GM19239 (cell line): ENCODE data around the gene EPHA4.
A peak's percentile ranks its signal among the peaks of the same experiment; 100 is the strongest.

ENCODE experiments used
- DNase-seq: peaks from one replicate; pipeline ENCODE4 v3.0.0; 2011; ENCODE audit warnings: low spot score; ENCODE audit not compliant: insufficient read length
- FAIRE-seq: peaks from 2 replicates; lab custom pipeline; 2011; peaks lifted over from hg19 to GRCh38; lab: Jason Lieb, UNC

Gene EPHA4

DNA sequence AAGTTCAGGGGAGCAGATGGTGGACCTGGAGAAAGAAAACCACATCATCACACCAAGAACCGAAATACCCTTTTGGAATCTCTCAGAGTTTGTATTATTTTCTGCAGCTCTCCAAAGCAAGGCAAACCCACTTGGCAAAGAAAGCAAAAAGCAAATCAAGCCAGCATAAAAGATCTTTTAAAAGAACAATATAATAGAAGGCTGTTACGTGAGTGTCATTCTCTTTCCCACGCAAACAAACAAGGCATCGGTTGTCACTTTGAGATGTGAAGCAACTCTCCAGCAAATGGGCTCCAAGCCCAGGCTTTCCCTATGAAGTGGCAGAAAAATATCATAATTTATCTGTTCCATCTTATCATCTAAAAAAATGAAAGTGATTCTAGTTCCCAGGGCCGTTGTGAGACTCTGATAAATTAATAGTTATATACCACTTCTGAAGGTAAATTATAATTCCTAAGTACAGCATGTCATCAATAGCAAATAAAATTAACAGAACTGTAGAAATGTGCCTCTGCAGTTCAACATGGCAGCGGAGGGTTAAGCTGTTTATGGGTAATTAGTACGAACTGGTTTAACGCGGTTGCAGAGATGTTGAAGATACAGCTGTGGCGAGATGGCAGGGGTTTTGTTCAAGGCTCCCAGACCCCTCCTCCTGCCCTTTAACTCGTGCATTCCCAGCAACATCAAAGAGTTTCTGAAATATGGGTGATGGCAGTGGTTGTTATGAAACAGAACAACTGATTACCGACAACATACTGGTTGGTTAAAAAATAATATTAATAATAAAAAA lies 89.2 kb downstream of the EPHA4 start:
- DNase-seq (no peak), FAIRE-seq (no peak)

DNA sequence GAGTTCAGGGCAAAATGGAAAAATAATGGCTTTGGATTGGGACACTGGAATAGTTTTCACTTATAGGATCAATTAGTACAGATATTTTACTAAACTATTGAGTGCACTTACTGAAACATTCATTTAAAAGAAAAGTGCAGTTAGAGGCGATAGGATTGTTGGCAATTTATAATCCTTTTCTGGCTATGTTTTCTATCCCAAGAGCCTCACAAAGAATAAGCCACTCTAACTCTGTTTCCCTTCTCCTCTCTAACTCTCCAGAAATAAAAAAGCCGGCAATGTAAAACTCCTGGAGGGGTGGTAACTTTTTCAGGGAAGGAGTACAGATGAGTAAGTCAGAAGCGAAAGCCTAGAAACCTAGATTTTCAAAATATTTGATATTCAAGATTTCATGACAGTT lies 91.3 kb downstream of the EPHA4 start:
- no peak for DNase-seq
- FAIRE-seq: no peak

DNA sequence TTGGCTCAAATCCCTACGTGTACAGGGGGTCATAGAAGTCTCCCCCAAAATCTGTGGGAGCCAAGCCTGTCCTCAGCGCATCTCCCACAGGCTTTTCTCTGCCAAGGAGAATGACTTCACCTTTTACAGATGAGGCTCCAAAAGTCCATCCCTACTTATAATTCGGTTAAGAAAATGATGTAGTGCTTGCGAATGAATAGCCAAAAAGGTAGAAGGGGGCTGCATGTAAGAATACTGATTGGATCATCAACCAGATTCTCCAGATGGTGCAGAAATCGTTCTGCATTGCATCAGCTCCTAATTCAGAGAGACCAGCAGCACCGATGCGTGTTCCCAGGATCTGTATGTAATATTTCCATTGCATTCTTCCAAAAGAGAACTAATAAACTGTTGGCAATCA lies 91.9 kb downstream of the EPHA4 start:
- FAIRE-seq (no peak), DNase-seq (no peak)

DNA sequence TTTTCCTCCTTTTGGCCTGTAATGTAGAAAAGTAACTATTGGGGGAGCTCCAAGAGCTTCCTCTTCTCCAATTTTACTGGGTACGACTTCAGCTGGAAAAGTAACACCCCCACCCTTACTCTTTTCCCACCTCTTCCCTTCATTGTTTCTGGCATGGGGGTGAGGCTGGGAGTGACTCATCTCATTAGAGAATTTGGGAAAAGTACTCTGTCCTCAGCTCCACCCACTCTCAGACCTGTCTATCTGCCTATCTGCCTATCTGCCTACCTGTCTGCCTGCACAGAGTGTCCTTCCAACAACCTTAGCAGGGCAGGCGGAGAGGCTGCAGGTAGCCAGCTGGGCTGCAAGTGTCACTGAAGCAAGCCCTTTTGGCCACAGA lies 93.6 kb downstream of the EPHA4 start:
- DNase-seq (no peak), FAIRE-seq (no peak)

DNA sequence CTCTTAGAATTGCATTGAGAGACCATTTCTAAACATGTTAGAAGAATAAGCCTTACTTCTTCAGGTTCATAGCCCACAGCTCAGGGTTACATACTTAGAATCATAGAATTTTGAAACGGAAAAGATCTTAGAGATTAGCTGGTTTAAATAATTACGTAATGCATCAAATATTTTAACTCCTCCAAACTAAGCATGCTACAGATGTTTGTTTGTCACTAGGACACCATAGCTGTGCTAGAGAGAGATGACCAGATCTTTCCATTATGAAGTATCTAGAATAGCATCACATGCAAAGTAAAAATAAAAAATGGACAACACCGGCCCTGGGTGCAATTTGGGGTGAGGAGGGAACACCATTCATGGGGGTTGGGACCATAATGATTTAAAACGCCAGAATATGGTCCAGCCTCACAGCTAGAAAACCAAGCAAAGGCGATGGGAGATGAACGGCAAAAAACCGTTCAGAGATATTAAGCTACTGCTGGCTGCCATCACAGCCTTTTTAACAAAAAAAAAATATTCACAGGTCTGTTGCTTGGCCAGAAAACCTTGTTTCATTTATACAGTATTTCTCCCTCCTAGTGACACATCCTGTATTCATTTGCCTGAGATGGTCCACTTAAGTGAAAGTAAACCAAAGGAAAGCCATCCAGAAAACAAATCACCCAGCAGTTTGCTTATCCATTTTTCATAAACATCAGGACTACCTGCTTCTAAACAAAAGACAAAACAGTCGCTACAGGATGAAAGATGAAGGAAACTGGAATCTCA lies 94.2 kb downstream of the EPHA4 start:
- FAIRE-seq: no peak

DNA sequence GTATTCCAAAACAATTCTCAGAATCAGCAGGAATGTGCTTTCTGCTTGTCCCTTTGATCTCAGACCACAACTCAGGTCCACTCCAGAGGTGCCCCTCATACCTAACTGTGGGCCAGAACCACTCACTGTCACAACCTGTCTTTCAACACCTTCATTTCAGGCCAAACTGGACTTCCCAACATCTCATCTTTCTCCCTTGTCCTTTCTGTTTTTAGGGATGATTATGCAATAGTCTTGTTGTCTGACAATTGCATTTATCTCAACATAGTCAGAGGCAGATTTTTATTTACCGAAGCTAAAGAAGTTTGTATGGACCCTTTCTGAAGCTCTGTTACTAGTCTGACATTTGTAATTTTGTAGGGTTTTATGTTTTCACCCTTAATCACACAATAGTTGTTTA lies 95.9 kb downstream of the EPHA4 start:
- FAIRE-seq (no peak), DNase-seq (no peak)

More for the DNA sequence above, 94.2 kb downstream of the EPHA4 start:
- DNase-seq: no peak

DNA sequence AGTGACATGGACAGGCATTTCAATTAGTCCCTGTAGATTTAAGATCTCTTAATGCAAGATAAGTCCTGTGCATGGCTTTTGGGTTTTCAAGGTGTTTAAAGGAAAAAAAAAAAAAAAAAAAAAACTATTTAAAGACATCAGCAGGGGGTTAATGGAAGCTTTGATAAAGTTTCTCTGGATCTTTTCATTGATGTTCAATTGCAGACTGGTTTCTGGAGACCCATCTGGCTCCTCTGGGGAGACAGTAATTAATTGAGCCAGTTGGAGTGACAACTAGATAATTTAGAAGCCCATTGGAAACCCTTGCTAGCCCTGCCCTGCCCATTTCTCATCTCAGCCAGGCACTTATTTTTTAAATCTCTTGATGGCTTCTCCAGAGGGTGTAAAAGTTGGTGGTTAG lies 98.7 kb downstream of the EPHA4 start:
- DNase-seq (no peak), FAIRE-seq (no peak)

DNA sequence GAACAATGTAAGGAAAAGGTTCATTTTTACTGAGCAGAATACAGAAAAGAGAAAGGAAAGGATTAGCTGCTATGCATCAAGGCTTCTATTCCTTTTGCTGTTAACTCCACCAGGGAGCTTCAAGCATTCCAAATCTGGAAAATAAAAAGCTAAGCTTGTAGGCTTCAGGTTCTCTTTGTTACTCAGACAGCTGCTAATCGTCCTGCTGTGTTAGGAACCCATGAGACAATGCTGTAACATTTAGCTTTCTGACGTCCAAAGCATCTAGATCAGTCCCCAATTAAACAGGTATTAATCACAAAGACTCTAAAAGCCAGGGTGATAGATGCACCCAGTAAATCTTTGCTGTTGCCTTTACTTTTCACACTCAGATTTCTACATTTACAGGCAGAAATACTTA lies 103.8 kb downstream of the EPHA4 start:
- FAIRE-seq (no peak), DNase-seq (no peak)

DNA sequence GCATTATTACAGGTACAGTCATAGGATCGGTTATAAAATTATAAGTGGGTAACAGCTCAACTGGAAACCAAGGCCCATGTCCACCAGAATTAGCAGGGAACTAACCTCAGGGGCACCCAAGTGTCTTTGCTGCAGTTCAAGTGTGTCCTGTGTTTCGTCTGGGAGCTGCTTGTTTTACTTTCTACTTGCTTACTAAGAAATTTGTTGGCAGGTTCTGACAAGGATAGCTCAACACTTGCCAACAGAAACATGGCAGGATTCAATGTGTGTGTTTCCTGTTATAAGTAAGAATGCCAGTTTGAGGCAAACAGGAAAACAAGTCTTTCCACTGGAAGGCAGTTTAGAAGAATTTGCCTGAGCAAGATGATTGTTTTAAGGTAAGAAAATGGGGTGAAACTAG lies 104.5 kb downstream of the EPHA4 start:
- FAIRE-seq (no peak), DNase-seq (no peak)

DNA sequence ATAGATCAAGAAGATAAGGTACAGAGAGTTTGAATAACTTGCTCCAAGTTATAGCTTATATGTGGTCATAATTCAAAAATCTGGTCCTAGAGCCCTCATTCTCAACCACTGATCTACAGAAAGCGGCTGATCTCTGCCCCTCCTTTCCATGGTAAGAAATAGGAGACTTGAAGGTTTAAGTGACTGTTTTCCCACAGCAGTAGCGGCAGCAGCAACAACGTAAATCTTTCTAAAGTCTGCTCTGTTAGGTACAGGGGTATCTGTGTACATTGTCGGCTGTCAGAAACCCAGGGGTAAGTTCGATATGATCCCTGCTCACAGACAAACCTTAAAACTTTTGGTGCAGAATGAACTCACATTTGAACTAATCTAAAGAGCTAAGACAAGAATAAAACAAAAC lies 105.4 kb downstream of the EPHA4 start:
- no peak for FAIRE-seq

DNA sequence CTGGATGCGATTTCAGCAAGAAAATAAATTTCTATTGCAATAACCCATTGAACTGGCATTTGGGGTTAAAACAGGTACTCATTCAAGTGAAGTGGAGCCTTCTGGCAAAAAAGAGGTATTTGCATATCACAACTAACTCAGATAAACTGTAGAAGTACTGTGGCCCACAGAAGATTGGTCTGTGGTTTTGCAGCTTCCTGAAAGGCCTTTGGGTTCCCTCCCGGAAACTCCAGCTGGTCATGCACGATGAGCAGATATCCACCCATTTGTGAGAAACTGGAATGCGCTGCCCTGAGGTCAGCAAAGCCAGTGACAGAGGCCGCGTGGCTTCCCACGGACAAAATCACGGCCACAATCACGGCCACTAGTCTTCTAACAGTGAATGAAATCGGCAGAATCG lies 106.3 kb downstream of the EPHA4 start:
- DNase-seq (no peak), FAIRE-seq (peak; percentile 8)

More for the DNA sequence above, 105.4 kb downstream of the EPHA4 start:
- DNase-seq: no peak

DNA sequence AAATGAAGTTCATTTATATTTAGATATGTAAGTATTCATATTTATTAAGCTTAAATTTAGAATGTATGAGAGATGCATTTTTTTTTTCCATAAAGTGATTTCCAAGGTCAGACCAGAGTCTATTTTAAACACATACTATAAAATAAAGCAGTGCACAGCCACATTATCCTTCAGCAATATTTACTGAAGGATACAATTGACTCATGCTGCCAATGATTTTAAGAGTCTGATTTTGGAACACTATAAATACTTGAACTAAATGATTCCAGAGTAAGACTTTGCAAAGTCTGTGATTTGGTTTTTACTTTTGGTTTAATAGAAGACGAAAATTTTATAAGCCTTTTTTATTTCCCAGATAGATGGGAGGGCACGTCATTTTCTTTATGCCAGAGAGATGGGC lies 107.1 kb downstream of the EPHA4 start:
- DNase-seq (no peak), FAIRE-seq (no peak)

DNA sequence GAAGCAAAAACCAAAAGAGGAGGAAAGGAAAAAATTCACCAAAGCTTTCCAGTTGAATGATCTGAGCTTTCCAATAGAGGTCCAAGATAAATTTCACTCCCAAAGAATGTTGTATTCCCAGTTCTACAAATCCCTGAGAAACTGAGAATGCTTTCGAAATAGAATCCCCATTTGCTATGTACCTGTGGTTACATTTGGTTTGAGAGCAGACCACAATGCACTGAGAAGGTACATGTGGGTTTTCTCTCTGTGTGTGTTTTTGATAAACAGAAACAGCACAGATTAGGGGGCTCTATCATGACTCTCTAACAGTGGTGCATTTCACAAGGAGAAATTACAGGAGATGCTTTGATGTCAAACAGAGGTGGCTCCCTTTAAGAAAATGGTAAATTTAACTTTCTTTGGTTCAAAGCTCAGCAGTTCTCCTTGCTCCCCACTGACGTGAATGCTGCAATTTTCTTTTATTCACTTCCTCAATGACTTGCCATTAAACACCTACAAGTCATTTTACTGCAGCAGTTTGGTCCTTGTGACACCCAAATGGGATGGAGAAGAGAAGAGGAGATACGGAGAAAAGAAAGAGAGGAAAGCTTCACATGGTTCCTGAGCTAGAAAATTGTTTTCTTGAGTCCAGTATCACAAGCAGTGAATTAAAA lies 108.7 kb downstream of the EPHA4 start:
- FAIRE-seq (peak; percentile 28), DNase-seq (no peak)

DNA sequence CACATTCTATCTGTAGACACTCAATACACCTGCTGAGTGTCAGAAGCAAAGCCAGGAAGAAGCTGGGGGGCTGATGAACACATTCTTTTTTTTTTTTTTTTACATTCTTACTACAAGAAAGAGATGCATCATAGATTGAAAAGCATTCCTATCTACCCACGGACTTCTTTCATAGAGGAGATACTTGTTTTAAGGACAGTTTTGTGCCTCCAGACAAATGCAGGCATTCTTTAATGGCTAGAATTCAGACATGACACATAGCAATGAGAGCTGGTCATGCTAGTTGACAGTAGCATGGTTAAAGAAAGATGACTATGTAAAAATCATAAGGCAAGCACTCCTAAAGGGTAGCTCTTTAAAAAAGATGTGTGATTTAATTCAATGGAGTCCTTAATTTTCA lies 110.2 kb downstream of the EPHA4 start:
- FAIRE-seq (no peak), DNase-seq (no peak)

DNA sequence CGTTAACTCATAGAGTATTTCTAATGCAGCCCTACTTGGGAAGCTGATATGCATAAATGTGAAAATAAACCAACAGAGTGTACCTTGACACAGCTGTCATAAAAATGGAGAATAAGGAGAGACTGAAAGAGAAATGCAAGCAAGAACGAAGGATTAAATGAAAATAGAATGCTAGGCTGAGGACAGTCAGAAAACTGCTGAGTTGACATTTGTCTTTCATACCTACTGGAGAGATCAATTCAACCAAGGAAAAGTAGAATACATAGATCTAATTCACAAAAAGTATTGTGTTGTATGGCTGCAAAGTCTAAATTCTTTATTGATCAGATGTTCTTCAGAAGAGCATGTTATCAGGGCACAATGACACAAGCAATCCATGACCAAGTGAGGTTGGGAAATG lies 112.0 kb downstream of the EPHA4 start:
- DNase-seq (no peak), FAIRE-seq (no peak)

DNA sequence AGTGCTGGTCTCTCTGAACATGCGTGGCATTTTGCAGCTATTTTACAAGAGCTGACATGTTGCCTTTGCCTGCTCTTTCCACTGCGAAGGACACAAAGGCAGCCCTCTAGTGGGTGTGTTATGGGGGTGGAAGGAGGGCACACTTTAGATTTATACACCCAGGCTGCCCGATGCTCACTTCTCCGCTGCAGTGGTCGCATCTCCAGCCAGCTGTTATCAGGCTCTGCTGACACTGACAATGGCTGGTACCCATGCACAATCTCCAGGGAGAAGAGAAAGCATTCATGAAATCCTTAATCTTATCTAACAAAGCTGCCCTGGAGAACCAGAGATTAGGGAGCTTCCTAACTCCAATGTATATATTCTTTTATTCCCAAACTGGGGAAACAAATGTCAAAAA lies 113.5 kb downstream of the EPHA4 start:
- DNase-seq: no peak
- FAIRE-seq: no peak

DNA sequence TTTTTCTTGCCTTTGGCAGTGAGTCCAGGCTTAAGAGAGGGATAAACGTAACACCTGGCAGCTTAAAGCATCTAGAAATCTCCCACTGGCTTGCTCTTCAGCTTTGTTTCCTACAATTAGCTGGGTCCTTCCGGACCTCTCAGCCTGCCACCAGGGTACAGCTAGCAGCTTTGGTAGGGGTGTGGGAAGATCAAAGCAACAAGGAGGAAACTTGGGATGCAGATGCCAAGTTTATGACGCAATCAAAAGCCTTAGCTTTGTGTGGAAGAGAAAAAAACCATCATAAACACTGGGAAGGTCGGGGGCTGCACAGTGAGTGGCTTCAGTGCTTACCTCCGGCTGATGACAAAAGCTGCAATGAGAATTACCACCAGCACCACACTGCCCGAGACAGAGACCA lies 116.9 kb downstream of the EPHA4 start:
- DNase-seq (no peak), FAIRE-seq (no peak)

DNA sequence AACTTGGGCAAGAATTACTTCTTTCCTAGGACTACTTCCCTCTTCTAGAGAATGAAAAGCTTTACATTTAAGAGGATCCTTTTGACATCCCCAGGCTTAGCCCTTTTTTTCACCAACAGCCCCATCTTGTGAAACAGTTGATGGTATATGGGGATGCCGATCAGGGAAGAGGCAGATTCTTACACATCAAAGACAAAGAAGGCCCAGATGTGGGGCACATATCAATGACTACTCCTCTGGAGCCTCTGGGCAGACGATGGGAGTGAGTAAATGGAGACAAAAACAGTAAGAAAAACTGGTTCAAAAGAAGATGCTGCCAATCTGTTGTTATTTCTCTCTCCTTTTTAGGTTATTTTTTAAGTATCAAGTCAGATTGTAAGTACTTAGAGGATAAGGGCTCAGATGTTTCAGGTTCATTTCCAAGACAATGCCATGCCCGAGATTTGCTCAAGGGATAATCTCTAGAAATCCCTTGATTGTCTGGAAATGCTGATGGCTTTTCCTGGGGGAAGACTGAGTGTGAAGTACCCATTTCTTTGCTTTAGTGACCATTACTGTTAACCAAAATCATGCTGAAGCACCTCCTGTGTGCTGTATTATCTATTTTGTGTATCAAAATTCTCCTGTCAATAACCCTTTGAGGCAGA lies 117.5 kb downstream of the EPHA4 start:
- DNase-seq: no peak
- no peak for FAIRE-seq

DNA sequence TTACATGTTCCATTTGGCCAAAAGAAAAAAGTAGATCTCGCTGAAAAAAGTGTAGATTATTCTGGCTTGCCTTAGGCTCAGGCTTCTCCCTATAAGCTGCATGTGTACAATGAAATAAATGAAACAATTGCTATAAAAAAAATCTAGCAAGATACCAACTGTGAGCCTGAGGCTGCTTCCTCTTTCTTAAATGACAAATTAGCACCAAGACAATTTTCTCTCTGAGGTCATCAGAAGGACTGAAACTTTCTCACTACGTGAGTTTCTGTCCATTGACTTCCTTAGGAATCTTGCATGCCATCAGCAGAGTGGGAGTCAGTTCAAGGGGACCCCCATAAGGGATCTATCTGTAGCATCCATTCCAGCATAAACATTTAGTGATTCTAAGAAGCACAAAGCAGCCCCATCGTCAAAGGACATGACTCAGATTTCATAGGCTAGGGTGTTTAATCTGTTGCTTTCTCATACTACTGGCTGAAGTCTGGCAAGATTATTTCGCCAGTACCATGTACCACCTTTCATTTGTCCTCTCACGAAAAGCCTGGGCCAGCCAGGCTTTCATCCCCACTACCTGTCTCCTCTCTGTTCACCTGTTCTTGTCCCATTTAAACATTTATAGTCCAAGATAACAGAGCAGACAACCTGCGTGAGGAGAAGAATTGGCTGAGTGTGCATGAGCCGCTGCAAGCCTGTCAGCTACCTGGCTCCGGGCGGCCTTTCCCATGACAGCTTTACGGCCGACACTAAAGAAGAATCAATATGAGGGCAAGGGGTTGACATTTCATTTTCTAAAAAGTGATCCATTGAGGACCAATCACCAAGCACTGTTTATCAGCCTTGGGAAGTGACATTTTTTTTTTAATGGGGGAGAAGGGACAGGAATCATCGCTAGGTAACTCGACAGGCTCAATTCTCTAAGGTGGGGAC lies 120.0 kb downstream of the EPHA4 start:
- FAIRE-seq: no peak
- DNase-seq: no peak

DNA sequence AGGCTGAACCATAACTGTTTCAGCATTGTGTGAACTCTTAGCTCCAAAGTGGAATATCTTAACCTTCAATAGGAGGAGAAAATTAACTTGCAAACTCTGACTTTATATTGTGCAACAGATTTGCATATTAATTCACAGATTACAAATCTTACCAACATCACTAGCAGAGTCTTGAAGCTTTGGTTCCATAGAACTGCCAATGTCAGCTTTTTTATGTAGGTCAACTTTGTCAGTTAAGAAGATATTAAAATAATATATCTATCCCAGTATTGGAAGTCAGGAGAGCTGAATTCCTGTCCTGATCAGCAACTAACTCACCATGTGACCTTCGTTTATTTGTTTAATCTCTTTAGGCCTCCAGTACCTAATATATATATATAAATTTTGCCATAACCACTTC lies 121.8 kb downstream of the EPHA4 start:
- no peak for FAIRE-seq

More for the DNA sequence above, 121.8 kb downstream of the EPHA4 start:
- no peak for DNase-seq
